SW480 (cell line): ENCODE measurements around the gene FJX1.
"Not testable (repeated sequence)": the region's sequence is repeated elsewhere in the genome, so short reads cannot be mapped to it uniquely, and the experiment has no call there.

Source experiments
- DNase-seq: peaks from one replicate; pipeline ENCODE4 v3.0.0-alpha.2; 2016; ENCODE audit warnings: low spot score

Gene FJX1

DNA sequence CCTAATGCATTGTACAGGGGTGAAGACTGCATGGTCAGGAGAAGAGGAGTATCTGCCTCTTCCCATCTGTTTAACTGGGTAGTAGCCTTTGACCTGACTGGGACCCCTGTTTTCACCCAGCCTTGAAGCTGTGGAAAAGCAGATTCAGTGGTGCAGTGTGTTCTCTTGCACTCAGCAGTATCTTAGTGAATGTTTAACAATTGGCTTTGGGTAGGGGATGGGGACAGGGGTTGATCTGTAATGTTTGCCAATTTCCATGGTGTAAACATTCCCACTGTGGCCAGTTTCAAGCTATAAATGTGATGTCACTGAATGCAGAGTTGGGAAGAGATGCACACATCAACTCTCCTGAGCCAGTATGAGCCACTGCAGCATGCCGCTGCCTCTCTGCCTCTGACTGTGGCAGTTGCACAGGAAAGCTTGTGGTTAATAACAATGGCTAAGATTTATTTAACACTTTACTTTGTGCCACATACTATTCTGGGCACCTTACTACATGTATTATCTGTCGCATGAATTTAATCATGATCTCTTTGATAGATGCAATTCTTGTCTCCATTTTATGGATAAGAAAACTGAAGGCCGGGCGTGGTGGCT lies 15.7 kb downstream of the FJX1 start:
- no peak for DNase-seq

DNA sequence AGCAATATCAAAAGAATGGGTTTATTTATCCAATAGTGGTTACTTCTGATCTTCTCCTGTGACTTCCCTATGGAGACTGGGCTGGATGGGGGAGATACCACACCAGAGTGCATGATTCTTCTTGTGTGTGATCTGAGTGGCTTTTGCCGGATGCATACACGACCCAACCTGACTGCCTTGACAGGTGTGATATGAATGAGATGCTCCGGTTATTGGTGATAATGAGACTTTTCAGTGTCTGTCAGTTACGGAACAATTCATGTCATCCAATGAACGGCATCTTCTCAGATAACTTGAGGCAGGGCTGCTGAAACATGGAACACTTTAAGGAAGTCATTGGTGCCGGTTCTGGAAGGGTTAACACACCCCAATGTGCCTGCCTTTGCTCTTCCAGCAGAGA lies 17.7 kb downstream of the FJX1 start:
- DNase-seq = no peak

DNA sequence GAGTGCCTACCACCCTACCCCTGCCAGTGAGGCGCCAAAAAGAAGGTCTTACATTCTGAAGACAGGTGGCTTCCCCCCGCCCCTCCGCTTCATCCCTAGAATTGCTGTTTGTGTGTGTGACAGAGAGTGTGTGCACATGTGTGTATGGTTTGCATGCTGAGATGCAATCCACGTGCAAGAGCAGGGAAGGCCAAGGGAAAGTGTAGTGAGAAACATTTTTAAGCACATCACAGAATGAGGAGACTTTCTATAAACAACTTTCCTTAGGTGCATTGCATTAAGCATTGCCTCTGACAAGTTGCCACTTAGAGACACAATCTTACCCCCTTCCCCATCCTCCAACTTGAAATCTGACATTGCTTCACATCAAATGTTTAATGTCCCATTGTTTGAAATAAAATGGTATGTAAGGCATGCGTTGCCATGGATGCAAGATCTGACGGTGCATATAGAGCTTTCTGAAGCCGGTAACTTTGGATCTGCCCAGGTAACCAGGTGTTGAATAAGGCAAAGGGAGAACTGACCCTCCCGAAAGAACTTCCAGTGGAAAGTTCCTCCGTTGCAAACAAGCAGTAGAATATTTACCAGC lies 21.4 kb downstream of the FJX1 start:
- peak; percentile 25 for DNase-seq

DNA sequence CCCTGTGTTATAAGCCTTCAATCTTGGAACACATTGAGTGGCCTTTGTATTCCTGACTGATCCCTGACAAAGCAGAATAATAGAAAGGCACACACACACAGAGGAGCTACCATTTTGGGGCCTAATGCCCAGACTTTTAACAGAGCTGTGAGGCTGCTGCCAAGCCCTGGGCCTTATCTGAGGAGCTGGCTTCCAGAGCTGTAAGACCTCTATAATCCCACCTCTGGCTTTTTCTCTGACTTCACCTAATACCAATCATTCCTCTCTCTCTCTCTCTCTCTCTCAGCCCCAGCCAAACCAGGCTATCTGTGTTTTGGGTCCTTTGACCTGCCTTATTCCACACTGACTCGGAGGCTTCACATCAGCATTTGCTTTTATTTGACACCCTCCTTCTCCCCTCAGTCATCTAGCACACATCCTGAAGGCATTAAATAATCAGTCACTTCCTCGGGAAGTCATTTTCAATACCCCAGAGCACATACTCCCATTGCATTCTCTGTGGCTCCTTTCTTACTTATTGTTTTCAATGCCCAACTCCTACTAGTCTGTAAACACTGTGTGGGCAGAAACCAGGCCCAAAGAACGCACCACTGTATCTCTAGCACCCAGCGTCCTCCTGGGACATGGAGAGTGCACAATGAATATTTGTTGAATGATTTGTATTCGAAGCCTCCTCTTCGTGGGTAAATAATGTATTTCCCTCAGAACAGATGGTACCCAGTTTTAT lies 23.1 kb downstream of the FJX1 start:
- DNase-seq = no peak

DNA sequence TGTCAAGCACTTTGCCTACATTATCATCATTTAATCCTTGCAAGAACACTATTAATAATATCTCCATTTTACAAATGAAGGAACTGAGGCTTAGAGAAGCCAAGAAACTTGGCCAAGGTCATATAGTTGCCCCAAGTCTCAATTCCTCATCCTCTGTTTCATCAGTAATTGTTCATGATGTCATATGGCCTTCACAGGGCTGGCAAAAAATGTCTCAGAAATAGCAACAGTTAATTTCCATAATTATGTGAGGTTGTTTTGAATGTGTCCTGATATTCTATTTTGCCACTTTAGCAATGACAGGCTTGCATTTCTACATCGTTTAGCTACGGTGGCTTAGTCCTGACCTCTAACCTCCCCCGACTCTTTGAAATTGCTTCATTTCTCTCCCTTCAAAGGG lies 23.7 kb downstream of the FJX1 start:
- DNase-seq = no peak

DNA sequence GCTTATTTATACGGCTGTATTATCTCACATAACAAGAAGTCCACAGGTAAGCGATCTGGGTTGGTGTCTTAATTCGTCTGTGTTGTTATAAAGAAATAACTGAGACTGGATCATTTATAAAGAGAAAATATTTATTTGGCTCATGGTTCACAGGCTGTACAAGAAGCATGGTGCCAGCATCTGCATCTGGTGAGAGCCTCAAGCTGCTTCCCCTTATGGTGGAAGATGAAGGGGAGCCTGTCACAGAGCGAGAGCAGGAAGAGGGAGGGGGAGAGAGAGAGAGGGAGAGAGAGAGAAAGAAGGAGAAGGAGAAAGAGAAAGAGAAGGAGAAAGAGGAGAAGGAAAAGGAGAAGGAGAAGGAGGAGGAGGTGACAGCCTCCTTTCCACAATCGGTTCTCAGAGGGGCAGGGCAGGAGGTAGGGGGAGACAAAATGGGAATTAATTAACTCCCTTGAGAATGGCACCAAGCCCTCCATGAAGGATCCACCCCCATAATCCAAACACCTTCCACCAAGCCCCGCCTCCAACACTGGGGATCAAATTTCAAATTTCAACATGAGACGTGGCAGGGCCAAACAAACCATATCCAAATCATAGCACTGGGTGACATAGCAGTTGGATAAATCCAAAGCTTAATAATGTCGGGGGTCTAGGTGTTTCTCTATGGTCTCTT lies 29.3 kb downstream of the FJX1 start:
- DNase-seq = no peak

DNA sequence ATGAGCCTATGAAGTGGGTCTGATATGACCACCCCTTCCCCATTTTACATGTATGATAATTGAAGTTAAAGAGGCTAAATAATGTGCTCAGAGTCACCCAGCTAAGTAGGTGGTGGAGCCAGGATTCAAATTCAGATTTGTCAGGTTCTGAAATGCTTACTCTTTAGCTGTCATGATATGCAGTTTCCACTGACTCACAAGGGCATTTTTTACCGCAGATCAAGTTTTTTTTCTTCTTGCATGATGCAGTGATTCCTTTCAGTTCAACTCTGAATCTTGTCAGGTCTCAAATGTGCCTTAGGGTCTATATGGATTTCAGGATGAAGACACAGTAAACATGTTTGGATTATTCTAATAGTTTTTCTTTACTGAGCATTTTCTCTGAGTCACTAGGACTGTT lies 31.7 kb downstream of the FJX1 start:
- no peak for DNase-seq

DNA sequence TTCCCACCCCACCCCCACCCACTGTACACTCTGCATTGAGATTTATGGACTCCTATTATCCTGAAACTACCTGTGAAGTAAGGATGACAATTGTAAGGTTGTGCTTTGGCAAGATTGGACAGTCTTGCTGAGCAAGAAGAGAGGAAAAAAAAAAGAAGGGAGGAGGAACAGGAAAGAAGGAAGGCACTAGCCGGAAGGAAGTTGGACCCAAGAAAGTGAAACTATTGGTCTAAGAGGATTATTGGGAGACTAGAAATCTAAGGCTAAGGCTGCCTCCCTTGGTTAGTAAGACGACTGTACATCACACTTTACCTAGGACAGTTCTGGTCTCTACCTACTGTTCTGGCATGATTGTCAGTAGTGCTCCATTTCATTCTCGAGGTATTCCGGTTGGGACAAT lies 32.2 kb downstream of the FJX1 start:
- no peak for DNase-seq

DNA sequence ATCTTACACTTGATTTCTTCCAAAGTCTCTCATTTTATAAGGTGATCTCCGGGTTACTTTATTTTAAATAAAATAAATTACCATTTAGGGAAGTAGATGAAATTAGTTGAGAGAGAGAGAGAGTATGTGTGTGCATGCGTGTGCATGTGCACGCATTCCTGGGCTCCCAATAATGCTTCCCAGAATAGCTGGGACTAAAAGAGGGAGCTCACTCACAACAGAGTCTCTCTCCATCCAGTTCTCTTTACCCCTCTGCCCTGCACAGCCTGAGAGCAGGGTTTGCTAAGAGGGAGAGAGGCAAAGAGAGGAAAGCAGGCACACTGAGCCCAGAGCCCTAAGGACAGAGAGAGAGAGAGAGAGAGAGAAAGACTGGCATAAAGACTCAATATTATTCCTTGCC lies 33.0 kb downstream of the FJX1 start:
- DNase-seq = no peak

DNA sequence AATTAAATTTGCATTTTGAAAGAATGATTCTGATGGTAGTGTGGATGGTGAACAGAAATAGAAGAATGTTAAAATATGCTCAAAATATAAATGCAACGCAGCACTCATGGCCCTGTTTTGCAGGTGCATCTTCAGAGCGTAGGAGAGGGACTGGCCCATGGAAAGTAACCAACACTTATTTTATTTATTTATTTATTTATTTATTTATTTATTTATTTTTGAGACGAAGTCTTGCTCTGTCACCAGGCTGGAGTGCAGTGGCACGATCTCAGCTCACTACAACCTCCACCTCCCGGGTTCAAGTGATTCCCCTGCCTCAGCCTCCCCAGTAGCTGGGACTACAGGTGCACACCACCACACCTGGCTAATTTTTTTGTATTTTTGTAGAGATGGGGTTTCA lies 34.5 kb downstream of the FJX1 start:
- not testable (repeated sequence) for DNase-seq

DNA sequence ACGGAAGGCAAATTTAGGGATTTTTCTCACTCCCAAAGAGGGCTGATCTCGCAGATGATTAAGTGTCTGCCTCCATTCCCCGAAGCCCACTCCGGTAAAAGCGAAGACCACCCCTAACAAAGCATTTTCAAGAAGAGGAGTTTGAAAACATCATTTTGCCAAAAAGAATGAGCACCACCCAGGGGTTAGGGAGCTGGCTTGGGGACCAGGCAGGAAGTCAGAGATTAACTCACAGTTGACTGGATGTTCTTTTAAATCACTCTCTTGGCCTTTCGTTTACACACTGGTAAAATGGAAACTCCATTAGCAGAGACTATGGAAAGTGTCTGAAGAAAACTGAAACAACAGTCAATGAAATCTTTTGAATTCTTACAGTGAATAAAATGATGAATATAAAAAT lies 36.5 kb downstream of the FJX1 start:
- DNase-seq = no peak

DNA sequence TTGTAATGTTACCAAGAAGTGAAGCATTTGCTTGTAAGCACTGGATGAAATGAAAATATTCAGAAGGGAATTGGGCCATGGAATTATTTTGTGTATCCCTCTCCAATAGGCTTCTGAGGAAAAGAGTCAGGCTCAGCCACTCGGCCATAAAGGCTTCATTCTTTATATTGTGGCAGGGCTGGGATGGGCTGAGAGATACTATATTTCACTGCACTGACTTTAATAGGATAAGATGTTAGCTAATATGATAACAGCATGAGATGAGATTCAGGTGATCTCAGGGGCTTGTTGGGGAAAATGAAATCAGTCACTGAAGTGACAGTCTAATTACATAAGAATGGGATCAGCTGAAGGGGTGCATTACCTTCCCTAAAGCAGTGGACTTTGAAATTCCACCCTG lies 37.0 kb downstream of the FJX1 start:
- no peak for DNase-seq

DNA sequence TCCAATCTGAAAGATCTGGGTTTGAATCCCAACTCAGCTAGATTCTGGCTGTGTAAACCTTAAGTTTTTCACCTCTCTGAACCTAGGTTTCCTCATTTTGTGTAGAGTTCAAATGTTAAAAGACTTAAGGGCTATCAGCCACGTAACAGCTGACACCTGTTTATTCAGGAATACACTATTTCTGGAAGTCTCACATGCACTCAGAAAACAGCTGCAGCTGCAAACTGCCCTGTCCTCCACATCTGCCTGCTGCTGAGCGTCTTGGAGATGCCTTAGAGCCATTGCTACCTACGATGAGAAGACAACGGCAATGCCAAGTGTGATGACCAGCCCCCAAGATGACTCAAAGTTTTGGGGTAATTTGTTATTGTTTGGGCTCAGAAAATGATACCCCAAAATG lies 37.6 kb downstream of the FJX1 start:
- DNase-seq = no peak

DNA sequence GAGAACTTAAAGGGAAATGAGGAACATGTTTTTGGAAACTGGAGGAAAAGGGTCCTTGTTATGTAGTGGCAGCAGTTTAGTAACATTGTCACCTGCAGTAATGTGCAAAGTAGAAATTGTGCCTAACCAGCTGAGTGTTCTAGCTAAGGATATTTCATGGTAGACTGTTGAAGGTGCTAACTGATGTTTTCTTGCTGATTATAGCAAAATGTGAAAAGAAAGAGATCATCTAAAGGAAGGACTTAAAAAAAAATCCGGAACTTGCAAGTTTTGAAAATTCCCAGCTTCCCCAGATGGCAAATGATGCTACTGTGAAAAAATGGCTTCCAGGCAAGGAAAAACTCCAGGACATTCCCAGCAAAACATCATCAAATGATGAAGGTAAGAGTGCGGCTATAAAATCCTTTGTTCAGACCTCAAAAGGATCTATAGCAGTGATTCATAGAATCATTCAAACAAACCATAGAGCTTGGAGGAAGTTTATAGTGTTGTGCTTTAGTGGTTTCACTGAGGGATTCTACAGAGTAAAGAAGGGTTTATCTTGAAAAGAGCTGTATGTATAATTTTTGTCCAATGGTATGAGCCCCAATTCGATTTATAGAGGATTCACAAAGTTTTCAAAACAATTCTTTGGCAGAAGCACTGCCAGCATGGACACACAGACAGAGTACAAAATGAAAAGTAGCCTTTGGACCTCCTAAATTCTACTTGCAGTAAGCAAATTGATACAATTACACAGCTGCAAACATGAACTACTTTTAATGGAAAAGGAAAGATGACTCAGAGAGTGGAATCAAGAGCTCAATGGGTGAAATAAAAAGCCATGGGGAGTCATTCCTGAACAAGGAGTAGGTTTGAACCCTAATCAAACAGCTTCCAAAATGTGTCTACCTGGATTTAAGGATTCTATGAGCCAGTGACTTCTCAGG lies 40.0 kb downstream of the FJX1 start:
- DNase-seq = no peak

DNA sequence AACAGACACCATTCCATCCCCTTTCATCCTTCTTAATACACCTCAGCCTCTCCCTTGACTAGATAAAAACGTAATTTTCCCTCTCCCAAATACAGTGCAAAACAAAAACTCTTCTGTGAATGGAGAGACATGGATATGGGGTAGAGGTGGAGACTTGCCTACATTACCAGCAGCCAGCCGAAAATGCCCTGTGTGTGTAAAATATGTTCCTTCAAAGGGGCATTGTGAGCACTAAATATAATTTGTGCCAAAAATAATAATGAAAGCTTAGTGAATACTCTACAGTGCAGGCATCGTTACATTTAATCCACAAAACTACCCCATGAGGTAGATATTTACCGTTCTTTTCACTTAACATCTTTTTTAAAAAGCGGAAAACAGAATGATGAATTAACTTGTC lies 43.3 kb downstream of the FJX1 start:
- no peak for DNase-seq

DNA sequence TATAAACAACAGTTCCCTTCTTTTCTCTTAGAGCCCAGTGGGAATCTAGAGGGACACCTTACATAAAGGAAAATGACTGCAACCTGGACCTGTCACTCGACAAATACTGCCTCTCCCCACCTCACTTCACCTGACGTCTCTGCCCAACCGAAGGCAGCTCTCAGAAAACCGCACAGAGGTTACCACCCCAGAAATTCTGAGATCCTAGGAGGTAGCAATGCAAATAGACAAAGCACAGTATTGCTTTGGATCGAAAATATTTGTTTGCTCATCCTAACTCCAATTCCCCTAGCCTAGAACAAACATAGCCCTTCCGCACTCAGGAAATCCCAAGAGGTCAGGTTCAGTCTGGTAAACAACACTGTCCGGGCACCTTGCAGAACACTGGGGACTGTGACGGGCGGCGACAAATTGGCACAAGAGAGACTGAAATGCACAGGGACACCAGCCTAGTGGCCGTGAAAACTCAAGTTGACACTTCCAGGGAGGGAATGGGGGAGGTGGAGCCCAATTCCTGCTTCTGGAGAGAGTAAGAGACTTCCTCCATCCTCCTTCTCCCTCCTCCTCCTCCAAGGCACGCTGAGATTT lies 43.9 kb downstream of the FJX1 start:
- peak; percentile 41 for DNase-seq

DNA sequence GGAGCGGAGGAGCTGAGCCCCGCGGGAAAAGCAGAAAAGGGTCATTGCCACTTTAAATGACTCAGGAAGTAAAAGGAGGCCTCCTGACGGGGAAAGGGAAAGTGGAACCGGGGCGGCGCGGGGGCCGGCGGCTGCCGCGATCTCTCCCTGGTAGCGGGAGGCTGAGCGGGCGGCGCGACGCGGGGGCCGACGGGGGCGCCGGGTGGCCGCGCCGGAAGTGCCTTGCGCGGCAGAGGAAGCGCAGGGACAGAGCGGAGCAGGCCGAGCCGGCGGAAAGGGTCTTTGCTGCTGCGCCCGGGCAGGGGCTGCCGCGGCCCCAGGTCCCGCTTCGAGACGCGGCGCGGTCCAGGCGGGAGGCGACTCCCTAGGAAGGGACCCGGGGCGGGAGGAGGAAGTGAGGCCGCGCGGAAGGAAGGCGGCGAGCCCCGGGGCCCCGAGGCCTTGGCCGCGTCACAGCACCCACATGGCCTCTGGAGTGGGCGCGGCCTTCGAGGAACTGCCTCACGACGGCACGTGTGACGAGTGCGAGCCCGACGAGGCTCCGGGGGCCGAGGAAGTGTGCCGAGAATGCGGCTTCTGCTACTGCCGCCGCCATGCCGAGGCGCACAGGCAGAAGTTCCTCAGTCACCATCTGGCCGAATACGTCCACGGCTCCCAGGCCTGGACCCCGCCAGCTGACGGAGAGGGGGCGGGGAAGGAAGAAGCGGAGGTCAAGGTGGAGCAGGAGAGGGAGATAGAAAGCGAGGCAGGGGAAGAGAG lies 44.6 kb downstream of the FJX1 start, which contains the start of gene TRIM44:
Gene TRIM44 (plus strand): TSS at position 127 of the 759 bp plus-strand sequence. CDS start 337 bp downstream, at position 464.
- DNase-seq = peak; percentile 87

DNA sequence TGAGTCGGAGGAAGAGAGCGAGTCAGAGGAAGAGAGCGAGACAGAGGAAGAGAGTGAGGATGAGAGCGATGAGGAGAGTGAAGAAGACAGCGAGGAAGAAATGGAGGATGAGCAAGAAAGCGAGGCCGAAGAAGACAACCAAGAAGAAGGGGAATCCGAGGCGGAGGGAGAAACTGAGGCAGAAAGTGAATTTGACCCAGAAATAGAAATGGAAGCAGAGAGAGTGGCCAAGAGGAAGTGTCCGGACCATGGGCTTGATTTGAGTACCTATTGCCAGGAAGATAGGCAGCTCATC lies 45.1 kb downstream of the FJX1 start:
- DNase-seq = no peak

DNA sequence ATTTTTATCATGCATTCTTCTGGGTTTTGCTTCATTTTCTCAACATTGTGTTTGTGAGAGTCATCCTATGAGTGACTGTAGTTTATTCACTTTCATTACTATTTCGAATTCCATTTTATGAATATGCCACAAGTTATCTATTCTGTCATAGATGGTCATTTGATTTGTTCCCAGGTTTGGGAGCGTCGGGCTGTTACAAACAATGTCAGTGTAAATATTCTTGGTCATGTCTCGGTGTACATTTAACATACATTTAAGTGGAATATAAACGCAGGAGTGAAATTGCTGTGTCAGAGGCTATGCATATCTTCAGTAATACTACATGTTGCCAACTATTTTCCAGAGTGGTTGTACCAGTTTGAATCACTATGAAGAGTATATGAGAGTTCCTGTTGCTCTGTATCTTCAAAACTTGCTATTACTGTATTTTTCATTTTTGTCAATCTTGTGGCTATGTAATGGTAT lies 46.7 kb downstream of the FJX1 start:
- no peak for DNase-seq

DNA sequence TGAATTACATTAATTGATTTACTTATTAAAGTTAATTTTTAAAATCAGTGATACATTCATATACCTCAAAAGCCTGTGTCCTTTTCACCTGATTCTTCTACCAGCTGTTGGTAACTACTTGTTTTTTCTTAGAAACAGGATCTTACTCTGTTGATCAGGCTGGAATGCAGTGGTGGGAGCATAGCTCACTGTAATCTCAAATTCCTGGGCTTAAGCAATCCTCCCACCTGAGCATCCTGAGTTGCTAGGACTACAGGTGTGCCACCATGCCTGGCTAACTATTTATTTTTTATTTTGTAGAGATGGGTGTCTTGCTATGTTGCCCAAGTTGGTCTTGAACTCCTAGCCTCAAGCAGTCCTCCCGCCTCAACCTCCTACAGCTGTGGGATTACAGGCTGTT lies 49.0 kb downstream of the FJX1 start:
- no peak for DNase-seq

DNA sequence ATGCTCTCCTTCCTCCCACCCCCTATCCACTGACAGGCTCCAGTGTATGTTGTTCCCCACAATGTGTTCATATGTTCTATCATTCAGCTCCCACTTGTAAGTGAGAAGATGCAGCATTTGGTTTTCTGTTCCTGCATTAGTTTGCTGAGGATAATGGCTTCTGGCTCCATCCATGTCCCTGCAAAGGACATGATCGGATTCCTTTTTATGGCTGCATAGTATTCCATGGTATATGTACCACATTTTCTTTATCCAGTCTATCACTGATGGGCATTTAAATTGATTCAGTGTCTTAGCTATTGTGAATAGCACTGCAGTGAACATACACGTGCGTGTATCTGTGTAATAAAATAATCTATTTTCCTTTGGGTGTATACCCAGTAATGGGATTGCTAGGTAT lies 50.1 kb downstream of the FJX1 start:
- not testable (repeated sequence) for DNase-seq
